ENCODE data around the gene DUOXA1.

- TF ChIP-seq CTCF (IDR thresholded peaks at IDR 0.05; ENCODE audit: low read depth, low read length) (no peak), POLR2A (IDR thresholded peaks at IDR 0.05; ENCODE audit: extremely low read depth, insufficient read length) (no peak), MAX (IDR thresholded peaks at IDR 0.05; ENCODE audit: low read depth, low read length) (no peak), MYC (IDR thresholded peaks at IDR 0.05; ENCODE audit: low read depth, low read length) (no peak)
These were observed 5.3 kb upstream of the DUOXA1 start for GRCh38 chr15:45134682-45135604.

Measured in NB4 (cell line).